ENCODE data around the gene HIF3A. TPM values are rescaled to one million over a fixed set of nuclear protein-coding genes. Genes with fewer than 3 reads are reported as not detected.

The HIF3A gene
- total RNA-seq, 1 experiment from 2014 or later: not detected

- ChIA-PET CTCF (no interaction called here), POLR2A (ENCODE audit: unreplicated experiment) (no interaction called here)
- peaks cover 9% of the 10 kb centered on the region for H3K4me1 ChIP-seq (ENCODE audit: insufficient read depth, low read length)
- no peaks in the 10 kb centered on the region for H3F3A ChIP-seq (ENCODE audit: low read length, unreplicated experiment)
- no peak overlapping the region for H2AFZ ChIP-seq (ENCODE audit: low read length)
- intact Hi-C loops (cut with micrococcal nuclease): no loop called here
- H3K4me2 ChIP-seq (ENCODE audit: low read length): no peak overlapping the region
- no TSS peak for BruUV-seq (replicated peaks)
- 0 out of 2 replicates have a peak, but pooled peaks cover 4% of the 10 kb centered on the region for H4K20me1 ChIP-seq (ENCODE audit: low read length)
- no peak overlapping the region for H3K27ac ChIP-seq (ENCODE audit: low read length)
- ATAC-seq (no peak), DNase-seq (no peak)
- peaks cover 12% of the 10 kb centered on the region; the same call in 1 of the 2 replicates for H3K79me2 ChIP-seq (ENCODE audit: low read length)
- peaks cover 14% of the 10 kb centered on the region for H3K36me3 ChIP-seq (ENCODE audit: low read depth, low read length)
- TF ChIP-seq CTCF (conservative IDR thresholded peaks at IDR 0.05; ENCODE audit: low read depth, low read length): no peak
- TF ChIP-seq EZH2 (IDR thresholded peaks at IDR 0.05; ENCODE audit: low read length, unreplicated experiment): no peak
- TF ChIP-seq EZH2phosphoT487 (IDR thresholded peaks at IDR 0.05; ENCODE audit: borderline replicate concordance, low read length): no peak
- no peaks in the 10 kb centered on the region for H3K27me3 ChIP-seq (ENCODE audit: low read length)
- no peak overlapping the region for H3K4me3 ChIP-seq (ENCODE audit: low read length)
- no peak overlapping the region for H3K9ac ChIP-seq (ENCODE audit: low read length)
- H3K9me2 ChIP-seq (replicated peaks; ENCODE audit: low read length): no peaks in the 10 kb centered on the region
- no peaks in the 10 kb centered on the region for H3K9me3 ChIP-seq (ENCODE audit: low read length)
Measured at GRCh38 chr19:46381756-46382345, 85.0 kb downstream of the HIF3A start.

- intact Hi-C loops (cut with micrococcal nuclease): no loop called here
- H3K9me3 ChIP-seq (ENCODE audit: low read length): no peaks in the 10 kb centered on the region
- no peaks in the 10 kb centered on the region for H3K9me2 ChIP-seq (replicated peaks; ENCODE audit: low read length)
- no peak overlapping the region for H3K9ac ChIP-seq (ENCODE audit: low read length)
- no peaks in the 10 kb centered on the region for H3K27me3 ChIP-seq (ENCODE audit: low read length)
- ChIA-PET CTCF (no interaction called here), POLR2A (ENCODE audit: unreplicated experiment) (no interaction called here)
- H2AFZ ChIP-seq (ENCODE audit: low read length): no peak overlapping the region
- no peak for ATAC-seq
- H3K4me2 ChIP-seq (ENCODE audit: low read length): no peak overlapping the region
- 0 out of 2 replicates have a peak, but pooled peaks cover 2% of the 10 kb centered on the region for H3K4me1 ChIP-seq (ENCODE audit: insufficient read depth, low read length)
- no peaks in the 10 kb centered on the region for H3F3A ChIP-seq (ENCODE audit: low read length, unreplicated experiment)
- BruUV-seq (replicated peaks): no TSS peak
- H4K20me1 ChIP-seq (ENCODE audit: low read length): 0 out of 2 replicates have a peak, but pooled peaks cover 4% of the 10 kb centered on the region
- DNase-seq: no peak
- H3K79me2 ChIP-seq (ENCODE audit: low read length): peaks cover 12% of the 10 kb centered on the region; the same call in 1 of the 2 replicates
- H3K4me3 ChIP-seq (ENCODE audit: low read length): no peak overlapping the region
- no peak overlapping the region for H3K27ac ChIP-seq (ENCODE audit: low read length)
- TF ChIP-seq EZH2phosphoT487 (IDR thresholded peaks at IDR 0.05; ENCODE audit: borderline replicate concordance, low read length) (no peak), CTCF (conservative IDR thresholded peaks at IDR 0.05; ENCODE audit: low read depth, low read length) (no peak), EZH2 (IDR thresholded peaks at IDR 0.05; ENCODE audit: low read length, unreplicated experiment) (no peak)
- peaks cover 6% of the 10 kb centered on the region for H3K36me3 ChIP-seq (ENCODE audit: low read depth, low read length)
Measured at GRCh38 chr19:46383171-46383815, 86.5 kb downstream of the HIF3A start.

DNA sequence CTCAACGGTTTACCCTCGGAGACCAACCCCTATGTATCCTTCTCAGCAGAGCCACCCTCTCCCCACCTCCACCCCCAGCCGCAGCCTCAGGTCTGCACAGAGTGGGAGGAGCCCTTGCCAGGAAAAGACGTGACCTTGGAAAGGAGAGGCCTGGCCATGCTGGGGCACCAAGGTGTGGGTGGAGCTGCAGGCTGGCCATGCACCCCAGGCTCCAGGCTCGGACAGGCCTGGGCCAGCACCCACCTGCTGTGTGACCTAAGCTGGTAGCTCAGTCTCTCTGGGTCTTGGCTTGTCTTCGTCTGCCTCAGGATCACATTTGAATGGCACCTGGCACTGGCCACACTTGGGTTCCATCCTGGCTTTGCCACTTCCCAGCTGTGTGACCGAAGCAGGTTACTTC is 87.0 kb downstream of the HIF3A start:
- H3K27ac ChIP-seq (ENCODE audit: low read length): no peak overlapping the region
- intact Hi-C loops (cut with micrococcal nuclease): no loop called here
- ChIA-PET POLR2A (ENCODE audit: unreplicated experiment) (no interaction called here), CTCF (no interaction called here)
- H4K20me1 ChIP-seq (ENCODE audit: low read length): 0 out of 2 replicates have a peak, but pooled peaks cover 4% of the 10 kb centered on the region
- H3K79me2 ChIP-seq (ENCODE audit: low read length): peaks cover 12% of the 10 kb centered on the region; the same call in 1 of the 2 replicates
- H3K9ac ChIP-seq (ENCODE audit: low read length): no peak overlapping the region
- no peaks in the 10 kb centered on the region for H3K9me2 ChIP-seq (replicated peaks; ENCODE audit: low read length)
- H3K36me3 ChIP-seq (ENCODE audit: low read depth, low read length): peaks cover 9% of the 10 kb centered on the region
- no TSS peak for BruUV-seq (replicated peaks)
- H3K4me1 ChIP-seq (ENCODE audit: insufficient read depth, low read length): no peaks in the 10 kb centered on the region
- no peaks in the 10 kb centered on the region for H3F3A ChIP-seq (ENCODE audit: low read length, unreplicated experiment)
- H3K4me3 ChIP-seq (ENCODE audit: low read length): no peak overlapping the region
- H2AFZ ChIP-seq (ENCODE audit: low read length): no peak overlapping the region
- ATAC-seq (no peak), DNase-seq (no peak)
- no peaks in the 10 kb centered on the region for H3K27me3 ChIP-seq (ENCODE audit: low read length)
- TF ChIP-seq CTCF (conservative IDR thresholded peaks at IDR 0.05; ENCODE audit: low read depth, low read length) (no peak), EZH2 (IDR thresholded peaks at IDR 0.05; ENCODE audit: low read length, unreplicated experiment) (no peak), EZH2phosphoT487 (IDR thresholded peaks at IDR 0.05; ENCODE audit: borderline replicate concordance, low read length) (no peak)
- H3K9me3 ChIP-seq (ENCODE audit: low read length): no peaks in the 10 kb centered on the region
- H3K4me2 ChIP-seq (ENCODE audit: low read length): no peak overlapping the region
